DND-41 (cell line): Measurements from ENCODE around the gene NIPSNAP2.

ENCODE experiments used
- ATAC-seq: fragments of 200-7000 bp; cut with Tn5 transposase; 3 replicates; pipeline ENCODE4 v1.9.1; 2021; ENCODE audit warnings: low read depth; ENCODE audit not compliant: insufficient read depth
- DNase-seq: peaks from one replicate; pipeline ENCODE4 v3.0.0-alpha.2; 2020
- H2AFZ ChIP-seq: 2 replicates; pipeline ENCODE4 v1.6.0; 2012; ENCODE audit warnings: low read depth, low read length
- H3K27ac ChIP-seq: 2 replicates; pipeline ENCODE4 v1.5.1; 2012; ENCODE audit warnings: low read length, inconsistent platforms
- H3K27me3 ChIP-seq: fragments of 200-600 bp; sonication (generic); 2 replicates; pipeline ENCODE4 v1.6.0; 2012; ENCODE audit warnings: low read length, mild to moderate bottlenecking, inconsistent platforms; ENCODE audit not compliant: insufficient read depth, poor library complexity
- H3K36me3 ChIP-seq: 2 replicates; pipeline ENCODE4 v1.5.1; 2012; ENCODE audit warnings: low read length, inconsistent platforms; ENCODE audit not compliant: insufficient read depth
- H3K4me1 ChIP-seq: 2 replicates; pipeline ENCODE4 v1.5.1; 2012; ENCODE audit warnings: mild to moderate bottlenecking, low read length; ENCODE audit not compliant: insufficient read depth
- H3K4me2 ChIP-seq: 2 replicates; pipeline ENCODE4 v1.6.0; 2012; ENCODE audit warnings: mild to moderate bottlenecking, moderate library complexity, low read length, inconsistent platforms; ENCODE audit not compliant: insufficient read depth
- H3K4me3 ChIP-seq, 2 experiments: fragments of 200-600 bp in 1 of 2; shearing (Covaris generic) in 1 of 2; 2 replicates each; pipeline ENCODE4 v1.5.1; 2012 to 2016; ENCODE audit warnings: inconsistent platforms in 2 of 2, low read length in 2 of 2, mild to moderate bottlenecking in 2 of 2, low read depth in 1 of 2, moderate library complexity in 1 of 2
- H3K79me2 ChIP-seq: 2 replicates; pipeline ENCODE4 v1.6.0; 2012; ENCODE audit warnings: low read length, inconsistent platforms; ENCODE audit not compliant: insufficient read depth
- H3K9ac ChIP-seq: 2 replicates; pipeline ENCODE4 v1.6.0; 2012; ENCODE audit warnings: low read depth, mild to moderate bottlenecking, inconsistent platforms, low read length, moderate library complexity
- H3K9me3 ChIP-seq: 2 replicates; pipeline ENCODE4 v1.5.1; 2012; ENCODE audit warnings: low read length, moderate library complexity, mild to moderate bottlenecking, inconsistent platforms; ENCODE audit not compliant: insufficient read depth, severe bottlenecking
- H4K20me1 ChIP-seq: 2 replicates; pipeline ENCODE4 v1.6.0; 2012; ENCODE audit warnings: low read length; ENCODE audit not compliant: insufficient read depth
- EZH2 ChIP-seq: IDR thresholded peaks from 3 replicates; pipeline ENCODE4 v1.6.1; 2012; ENCODE audit warnings: borderline replicate concordance, low read depth, mild to moderate bottlenecking, moderate library complexity, low read length, inconsistent platforms; ENCODE audit not compliant: severe bottlenecking
- TF ChIP-seq, protein P1 (sequence below): IDR thresholded peaks from 2 replicates; pipeline ENCODE4 v1.5.1; 2012; ENCODE audit warnings: borderline replicate concordance, low read length, moderate library complexity, mild to moderate bottlenecking; ENCODE audit not compliant: poor library complexity, severe bottlenecking; ENCODE audit errors: extremely low read depth

The NIPSNAP2 gene

GRCh38 chr7:55965805-55966421 lies 1.5 kb downstream of the NIPSNAP2 start:
- Histone ChIP-seq H3K36me3 (peaks cover 26% of the 10 kb centered on the region), H3K9ac (peak overlapping the region; percentile 96; the same call in 1 of the 2 replicates), H3K4me2 (peak overlapping the region; percentile 90), H3K4me3 (peak overlapping the region in 1 of 2 experiments; percentile 100; a peak in 2 of 4 replicates), H4K20me1 (peaks cover 19% of the 10 kb centered on the region), H3K27ac (peak overlapping the region; percentile 22; the same call in 1 of the 2 replicates), H3K9me3 (no peaks in the 10 kb centered on the region), H2AFZ (no peak overlapping the region), H3K27me3 (no peaks in the 10 kb centered on the region), H3K79me2 (peaks cover 74% of the 10 kb centered on the region), H3K4me1 (peaks cover 33% of the 10 kb centered on the region)
- DNase-seq: no peak
- TF ChIP-seq, protein P1, sequence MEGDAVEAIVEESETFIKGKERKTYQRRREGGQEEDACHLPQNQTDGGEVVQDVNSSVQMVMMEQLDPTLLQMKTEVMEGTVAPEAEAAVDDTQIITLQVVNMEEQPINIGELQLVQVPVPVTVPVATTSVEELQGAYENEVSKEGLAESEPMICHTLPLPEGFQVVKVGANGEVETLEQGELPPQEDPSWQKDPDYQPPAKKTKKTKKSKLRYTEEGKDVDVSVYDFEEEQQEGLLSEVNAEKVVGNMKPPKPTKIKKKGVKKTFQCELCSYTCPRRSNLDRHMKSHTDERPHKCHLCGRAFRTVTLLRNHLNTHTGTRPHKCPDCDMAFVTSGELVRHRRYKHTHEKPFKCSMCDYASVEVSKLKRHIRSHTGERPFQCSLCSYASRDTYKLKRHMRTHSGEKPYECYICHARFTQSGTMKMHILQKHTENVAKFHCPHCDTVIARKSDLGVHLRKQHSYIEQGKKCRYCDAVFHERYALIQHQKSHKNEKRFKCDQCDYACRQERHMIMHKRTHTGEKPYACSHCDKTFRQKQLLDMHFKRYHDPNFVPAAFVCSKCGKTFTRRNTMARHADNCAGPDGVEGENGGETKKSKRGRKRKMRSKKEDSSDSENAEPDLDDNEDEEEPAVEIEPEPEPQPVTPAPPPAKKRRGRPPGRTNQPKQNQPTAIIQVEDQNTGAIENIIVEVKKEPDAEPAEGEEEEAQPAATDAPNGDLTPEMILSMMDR: no peak
- no peak for TF ChIP-seq EZH2
- ATAC-seq: no peak

- ATAC-seq: no peak
- H4K20me1 ChIP-seq: peaks cover 25% of the 10 kb centered on the region
- peaks cover 28% of the 10 kb centered on the region for H3K36me3 ChIP-seq
- no peaks in the 10 kb centered on the region for H3K27me3 ChIP-seq
- no peak overlapping the region for H3K27ac ChIP-seq
- TF ChIP-seq, protein P1: no peak
- TF ChIP-seq EZH2: no peak
- no peak for DNase-seq
- H2AFZ ChIP-seq: no peak overlapping the region
- no peaks in the 10 kb centered on the region for H3K9me3 ChIP-seq
- H3K4me2 ChIP-seq: no peak overlapping the region
- H3K4me1 ChIP-seq: peaks cover 33% of the 10 kb centered on the region
- H3K9ac ChIP-seq: no peak overlapping the region
- peaks cover 83% of the 10 kb centered on the region for H3K79me2 ChIP-seq
- H3K4me3 ChIP-seq: no peak overlapping the region
Measured at GRCh38 chr7:55966851-55967250, 2.5 kb downstream of the NIPSNAP2 start.

- DNase-seq (no peak), ATAC-seq (no peak)
- Histone ChIP-seq H3K79me2 (peaks cover 96% of the 10 kb centered on the region), H3K27me3 (no peaks in the 10 kb centered on the region), H3K9ac (no peak overlapping the region), H3K36me3 (peaks cover 28% of the 10 kb centered on the region), H3K4me1 (peaks cover 21% of the 10 kb centered on the region), H3K9me3 (no peaks in the 10 kb centered on the region), H3K27ac (no peak overlapping the region), H3K4me3 (no peak overlapping the region), H2AFZ (no peak overlapping the region), H3K4me2 (no peak overlapping the region), H4K20me1 (peaks cover 34% of the 10 kb centered on the region)
- TF ChIP-seq, protein P1: no peak
- TF ChIP-seq EZH2: no peak
Measured at GRCh38 chr7:55969391-55969790, 5.0 kb downstream of the NIPSNAP2 start.

DNA sequence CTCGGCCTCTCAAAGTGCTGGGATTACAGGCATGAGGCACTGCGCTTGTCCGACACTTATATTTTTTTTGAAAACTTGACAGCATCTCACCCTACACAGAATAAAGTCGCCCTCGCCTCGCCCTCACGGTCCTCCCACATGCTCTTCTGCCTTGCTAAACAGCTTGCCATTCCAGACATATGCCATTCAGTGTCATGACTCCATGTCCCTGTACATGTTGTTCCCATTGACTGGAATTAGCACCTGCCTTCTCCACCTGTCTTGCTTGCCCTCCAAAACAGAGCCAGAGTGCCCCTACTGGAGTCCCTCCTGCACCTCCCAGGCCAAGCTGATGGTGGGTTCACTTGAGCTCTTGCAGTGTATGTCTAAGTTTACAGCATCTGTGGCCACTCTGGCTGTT lies 6.2 kb downstream of the NIPSNAP2 start:
- H3K4me1 ChIP-seq: peaks cover 17% of the 10 kb centered on the region
- H3K9me3 ChIP-seq: no peaks in the 10 kb centered on the region
- H4K20me1 ChIP-seq: peaks cover 42% of the 10 kb centered on the region
- ATAC-seq (no peak), DNase-seq (no peak)
- H3K36me3 ChIP-seq: peaks cover 28% of the 10 kb centered on the region
- no peak overlapping the region for H3K4me3 ChIP-seq
- no peak overlapping the region for H3K4me2 ChIP-seq
- H3K27me3 ChIP-seq: no peaks in the 10 kb centered on the region
- H2AFZ ChIP-seq: no peak overlapping the region
- no peak overlapping the region for H3K27ac ChIP-seq
- no peak overlapping the region for H3K9ac ChIP-seq
- no peak for TF ChIP-seq EZH2
- TF ChIP-seq, protein P1: no peak
- H3K79me2 ChIP-seq: peaks cover 94% of the 10 kb centered on the region
